Hematopoietic multipotent progenitor cell treated with erythropoietin and hydrocortisone succinate and interleukin-3 and kit ligand, for 8 days (in vitro differentiated cells): ENCODE measurements around the gene DSG4.

Experiments
- DNase-seq: peaks from one replicate; pipeline ENCODE4 v3.0.0-alpha.2; 2015

The DSG4 gene

GRCh38 chr18:31410716-31411483, 34.3 kb downstream of the DSG4 start:
- DNase-seq: no peak

GRCh38 chr18:31413137-31413536, 36.6 kb downstream of the DSG4 start:
- no peak for DNase-seq

- no peak for DNase-seq
These were observed 41.3 kb downstream of the DSG4 start for GRCh38 chr18:31417850-31418249.

GRCh38 chr18:31419457-31419932, 42.9 kb downstream of the DSG4 start:
- DNase-seq: no peak

- no peak for DNase-seq
These were observed 43.5 kb downstream of the DSG4 start for GRCh38 chr18:31420032-31420431.

DNA sequence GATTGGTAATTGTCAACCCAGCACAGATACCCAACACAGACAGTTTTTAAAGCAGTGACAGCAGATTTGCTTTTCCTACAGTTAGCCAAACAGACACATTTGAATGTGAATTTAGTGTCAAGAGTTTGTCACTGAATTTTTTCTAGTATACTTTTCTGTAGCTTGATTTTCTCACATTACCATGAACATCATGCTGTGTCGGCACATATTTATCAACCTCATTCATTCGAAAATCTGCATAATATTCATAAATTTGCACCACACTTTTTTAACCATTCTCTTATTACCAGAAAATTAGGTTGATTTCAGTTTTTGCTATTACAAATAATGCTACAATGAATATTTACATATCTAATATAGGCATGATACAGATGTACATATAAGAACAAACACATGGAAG, 43.9 kb downstream of the DSG4 start:
- no peak for DNase-seq

GRCh38 chr18:31424383-31424988, 47.9 kb downstream of the DSG4 start:
- DNase-seq: peak; percentile 45

GRCh38 chr18:31426021-31426420, 49.4 kb downstream of the DSG4 start:
- DNase-seq: no peak

- no peak for DNase-seq
These were observed 50.4 kb downstream of the DSG4 start for GRCh38 chr18:31426871-31427406.

GRCh38 chr18:31428211-31428610, 51.6 kb downstream of the DSG4 start:
- DNase-seq: no peak

DNA sequence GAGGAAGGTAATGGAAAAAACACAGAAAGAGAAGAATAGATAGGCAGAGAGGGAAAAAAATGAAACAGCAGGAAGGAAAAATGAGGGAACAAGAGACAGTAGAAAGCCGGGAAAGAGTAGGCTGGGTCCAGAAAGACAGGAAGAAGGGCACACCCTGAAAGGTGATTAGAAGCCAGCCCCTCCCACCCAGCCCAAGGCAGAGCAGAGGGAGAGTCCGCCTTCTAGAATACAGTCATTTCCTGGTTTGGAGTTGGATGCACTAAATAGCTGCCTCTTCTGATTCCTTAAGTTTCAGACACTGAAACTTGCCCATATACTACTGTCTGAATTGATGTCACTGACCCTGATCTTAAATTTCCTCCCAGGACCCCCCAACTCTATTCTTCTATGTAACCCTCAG, 53.0 kb downstream of the DSG4 start:
- DNase-seq: no peak

DNA sequence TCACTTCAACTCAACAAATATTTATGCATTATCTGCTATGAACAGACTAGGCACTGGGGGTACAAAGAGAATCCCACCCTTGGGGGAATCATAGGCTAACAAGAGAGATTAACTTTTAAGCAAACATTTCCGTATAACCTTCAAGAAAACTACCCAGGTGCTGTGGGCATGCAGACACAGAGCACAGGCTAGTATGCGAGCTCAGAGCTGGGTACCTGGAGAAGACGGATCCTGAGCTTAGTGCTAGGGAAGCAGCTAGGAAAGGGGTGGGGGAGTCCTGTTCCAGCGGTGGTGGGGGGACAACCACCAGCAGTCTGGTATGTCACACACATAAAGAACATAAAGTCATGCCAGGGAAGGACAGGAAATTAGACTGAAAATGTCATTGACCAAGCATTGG, 53.5 kb downstream of the DSG4 start:
- no peak for DNase-seq

DNA sequence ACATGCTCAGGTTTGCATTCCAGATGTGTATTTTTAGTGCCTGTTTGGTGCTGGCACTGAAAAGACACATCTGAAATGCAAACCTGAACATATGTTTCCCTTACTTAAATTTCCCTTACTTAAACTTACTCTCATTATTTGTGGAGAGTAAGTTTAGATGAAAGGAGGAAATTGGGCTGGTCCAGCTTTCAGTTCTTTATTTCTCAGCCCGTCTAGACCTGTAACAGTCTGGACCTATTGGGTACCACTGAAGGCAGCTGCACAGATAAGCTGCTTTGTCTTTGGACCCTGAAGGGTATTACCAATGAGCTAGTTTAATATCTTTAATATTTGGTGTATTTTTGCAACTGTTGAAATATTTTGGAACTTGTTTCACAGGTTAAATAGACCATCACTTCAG, 54.0 kb downstream of the DSG4 start:
- no peak for DNase-seq

- no peak for DNase-seq
These were observed 55.7 kb downstream of the DSG4 start for GRCh38 chr18:31432316-31432715.

GRCh38 chr18:31436825-31437224, 60.2 kb downstream of the DSG4 start:
- DNase-seq: no peak

DNA sequence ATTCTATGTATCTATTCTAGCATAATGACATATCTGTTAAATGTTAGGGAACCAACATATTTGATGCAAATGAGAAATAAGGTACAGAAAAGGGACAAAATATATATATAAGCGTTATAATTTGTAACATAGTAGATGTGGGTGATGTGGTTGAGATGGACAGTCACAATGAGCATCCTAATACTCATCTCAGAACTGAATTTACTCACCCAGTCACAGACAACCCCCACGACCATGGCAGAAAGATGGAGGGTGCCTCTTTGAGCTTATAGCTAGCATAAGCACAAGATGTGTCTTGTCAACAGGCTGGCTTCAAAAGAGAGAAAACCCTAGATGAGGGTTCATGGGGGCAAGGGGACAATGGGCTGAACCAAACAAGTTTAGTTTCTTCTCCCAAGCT, 61.8 kb downstream of the DSG4 start:
- no peak for DNase-seq

- no peak for DNase-seq
These were observed 63.3 kb downstream of the DSG4 start for GRCh38 chr18:31439807-31440325.

DNA sequence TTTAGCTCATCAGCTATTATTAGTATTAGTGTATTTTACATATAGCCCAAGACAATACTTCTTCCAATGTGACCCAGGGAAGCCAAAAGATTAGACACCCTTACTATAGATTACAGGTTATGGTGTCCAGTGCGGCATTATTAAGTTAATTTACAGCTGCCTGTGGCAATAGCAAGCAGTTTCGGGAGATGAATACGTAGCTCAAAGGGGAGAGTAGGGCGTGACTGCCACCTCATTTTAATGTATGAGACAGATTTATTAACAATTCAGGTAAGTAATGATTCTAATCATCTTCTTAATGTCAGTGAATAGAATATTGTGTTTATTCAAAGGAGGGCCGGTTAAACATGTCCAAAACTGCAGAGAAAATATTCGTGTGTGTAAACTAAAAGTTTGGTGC, 64.2 kb downstream of the DSG4 start:
- DNase-seq: no peak

DNA sequence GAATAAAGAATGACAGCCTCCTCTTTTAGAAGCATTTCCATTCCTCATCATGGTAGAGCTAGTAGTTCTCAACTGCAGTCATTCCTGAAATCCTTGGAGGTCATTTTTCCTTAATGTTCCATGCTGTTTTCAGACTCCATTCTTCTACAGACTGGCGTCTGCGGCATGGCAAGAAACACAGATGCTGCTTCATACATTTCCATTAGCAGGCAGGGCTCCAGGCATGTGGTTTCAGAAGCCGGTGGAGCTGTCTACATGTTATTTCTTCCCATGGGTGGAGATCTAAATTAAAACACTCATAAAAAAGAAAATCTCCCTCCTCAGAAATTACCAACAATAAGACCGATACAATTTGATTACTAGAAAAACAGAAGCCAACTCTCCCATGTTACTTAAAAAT, 64.9 kb downstream of the DSG4 start:
- DNase-seq: no peak

- DNase-seq: no peak
These were observed 67.6 kb downstream of the DSG4 start for GRCh38 chr18:31444142-31444541.

GRCh38 chr18:31445908-31446307, 69.3 kb downstream of the DSG4 start:
- DNase-seq: no peak

DNA sequence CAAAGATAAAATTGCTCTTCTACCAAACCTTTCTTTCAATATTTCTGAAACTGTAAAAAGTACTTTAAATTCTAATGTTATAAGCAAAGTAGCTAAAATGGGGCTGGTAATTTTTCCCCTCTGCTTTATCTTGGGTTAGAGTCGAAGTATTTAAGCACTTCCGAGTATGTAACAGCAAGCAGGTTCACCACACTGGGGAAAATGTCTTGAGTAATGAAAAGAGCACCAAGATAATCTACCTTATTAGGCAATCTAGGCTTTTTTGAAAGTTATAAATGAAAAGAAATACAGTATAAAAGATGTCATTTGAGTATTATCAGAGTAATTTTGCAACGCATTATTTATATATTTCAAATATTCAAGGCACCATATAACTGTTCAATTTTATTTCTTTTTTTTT, 70.3 kb downstream of the DSG4 start:
- no peak for DNase-seq

DNA sequence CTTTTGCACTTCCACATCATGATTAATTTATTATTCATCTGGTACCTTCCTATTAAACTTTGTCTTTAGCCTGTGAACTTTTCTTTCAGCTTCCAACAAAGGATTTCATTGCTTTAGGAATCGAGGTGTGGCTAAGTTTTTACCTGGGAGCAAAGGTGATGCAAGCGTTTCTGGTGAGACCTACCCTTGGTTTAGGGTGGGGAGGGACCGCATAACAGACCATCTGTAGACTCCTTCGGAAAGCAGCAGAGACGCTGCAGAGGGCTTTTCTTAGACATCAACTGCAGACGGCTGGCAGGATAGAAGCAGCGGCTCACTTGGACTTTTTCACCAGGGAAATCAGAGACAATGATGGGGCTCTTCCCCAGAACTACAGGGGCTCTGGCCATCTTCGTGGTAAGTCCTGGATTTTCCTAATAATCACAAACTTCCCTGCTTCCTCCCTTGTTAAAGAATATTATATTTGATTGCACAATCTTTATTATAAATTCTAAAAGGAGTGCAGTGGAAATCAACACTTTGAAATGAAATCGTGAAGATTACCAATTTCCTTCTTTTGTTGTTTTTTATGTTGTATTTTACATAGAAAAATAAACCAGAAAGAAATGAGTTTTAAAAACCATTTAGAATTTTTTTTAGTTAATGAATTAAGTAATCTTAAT, 71.1 kb downstream of the DSG4 start, which contains the start of gene DSG3:
DSG3 (plus strand) TSS at position 212 of the 662 bp plus-strand sequence; CDS start at position 349, 137 bp downstream.
- no peak for DNase-seq

- DNase-seq: no peak
These were observed 73.8 kb downstream of the DSG4 start for GRCh38 chr18:31450409-31450808.
